HepG2 (cell line): Measurements from ENCODE around the gene TTC31. TPM values are rescaled to one million over a fixed set of nuclear protein-coding genes. Genes with fewer than 3 reads are reported as not detected.

ENCODE experiments used
- AGO1 ChIP-seq: fragments of 200-400 bp; formaldehyde crosslinking; IDR thresholded peaks from 2 replicates; pipeline ENCODE4 v1.6.1; 2017; ENCODE audit warnings: mild to moderate bottlenecking, low read depth, low read length, moderate library complexity; ENCODE audit not compliant: poor library complexity, severe bottlenecking
- GZF1 ChIP-seq: sonication (generic); formaldehyde crosslinking; IDR thresholded peaks from 2 replicates; pipeline ENCODE4 v1.5.1; 2020; ENCODE audit warnings: mild to moderate bottlenecking, missing genetic modification reagents
- HOXA3 ChIP-seq: sonication (generic); formaldehyde crosslinking; IDR thresholded peaks from 2 replicates; pipeline ENCODE4 v1.5.0; 2020; ENCODE audit warnings: missing genetic modification reagents
- ISX ChIP-seq: sonication (generic); formaldehyde crosslinking; conservative IDR thresholded peaks from 2 replicates; pipeline ENCODE4 v1.5.0; 2020; ENCODE audit warnings: missing genetic modification reagents
- SMARCC2 ChIP-seq: fragments of 450-650 bp; IDR thresholded peaks from 2 replicates; pipeline ENCODE4 v1.6.1; 2017; ENCODE audit warnings: antibody characterized with exemption, mild to moderate bottlenecking
- TGIF2 ChIP-seq: IDR thresholded peaks from 2 replicates; pipeline ENCODE4 v1.6.1; 2016; ENCODE audit warnings: control low read depth, missing compliant biosample characterization
- TRIM24 ChIP-seq: sonication (generic); formaldehyde crosslinking; IDR thresholded peaks from 2 replicates; pipeline ENCODE4 v1.8.0; 2022; ENCODE audit warnings: mild to moderate bottlenecking, missing genetic modification reagents
- ZNF703 ChIP-seq: sonication (generic); formaldehyde crosslinking; IDR thresholded peaks from 2 replicates; pipeline ENCODE4 v1.5.1; 2020; ENCODE audit warnings: missing genetic modification reagents, mild to moderate bottlenecking, moderate library complexity, borderline replicate concordance
- ZNF746 ChIP-seq: sonication (generic); formaldehyde crosslinking; IDR thresholded peaks from 2 replicates; pipeline ENCODE4 v1.8.0; 2022; ENCODE audit warnings: mild to moderate bottlenecking, missing genetic modification reagents
- ZNF816 ChIP-seq: sonication (generic); formaldehyde crosslinking; IDR thresholded peaks from 2 replicates; pipeline ENCODE4 v1.8.0; 2022; ENCODE audit warnings: missing genetic modification reagents, mild to moderate bottlenecking, borderline replicate concordance
- polyA plus RNA-seq, 8 experiments: library from polyadenylated mRNA; depleted of rRNA in 3 of 8; stranded (reverse) in 7 of 8; unstranded in 1 of 8; fragments of >200 nt; fragmentation: Illumina TruSeq in 4 of 8; extraction: Trizol in 4 of 8; gene quantifications; 2 replicates each; pipeline versions ENCODE4 v1.2.1 to v1.2.3, GENCODE V29; 2011 to 2016; ENCODE audit warnings: low read depth in 4 of 8, missing spikeins in 1 of 8, mixed read lengths in 1 of 8; ENCODE audit not compliant: insufficient read depth in 1 of 8
- total RNA-seq, 5 experiments: library from RNA; depleted of rRNA; stranded (reverse); fragments of >200 nt; fragmentation: Illumina TruSeq; extraction: Trizol; gene quantifications; 2 replicates each; pipeline ENCODE4 v1.2.3, GENCODE V29; 2016; ENCODE audit warnings: low read depth in 1 of 5
- TF ChIP-seq, protein P1 (sequence below): sonication (generic); formaldehyde crosslinking; conservative IDR thresholded peaks from 2 replicates; pipeline ENCODE4 v1.4.0; 2020; ENCODE audit warnings: missing genetic modification reagents
- TF ChIP-seq, protein P2 (sequence below): sonication (generic); formaldehyde crosslinking; IDR thresholded peaks from 2 replicates; pipeline ENCODE4 v1.4.0; 2020; ENCODE audit warnings: mild to moderate bottlenecking, missing genetic modification reagents
- TF ChIP-seq, protein P3 (sequence below): sonication (generic); formaldehyde crosslinking; IDR thresholded peaks from 2 replicates; pipeline ENCODE4 v1.4.0; 2020; ENCODE audit warnings: missing genetic modification reagents, borderline replicate concordance
- TF ChIP-seq, protein P4 (sequence below): sonication (generic); formaldehyde crosslinking; IDR thresholded peaks from 2 replicates; pipeline ENCODE4 v1.4.0; 2020; ENCODE audit warnings: missing genetic modification reagents

Gene TTC31
- total and polyA plus RNA-seq, 2 of the 13 experiments (the other 11 are each of a cell fraction or from before 2014, with no cell fraction given): 28.3 to 39.5 TPM

DNA sequence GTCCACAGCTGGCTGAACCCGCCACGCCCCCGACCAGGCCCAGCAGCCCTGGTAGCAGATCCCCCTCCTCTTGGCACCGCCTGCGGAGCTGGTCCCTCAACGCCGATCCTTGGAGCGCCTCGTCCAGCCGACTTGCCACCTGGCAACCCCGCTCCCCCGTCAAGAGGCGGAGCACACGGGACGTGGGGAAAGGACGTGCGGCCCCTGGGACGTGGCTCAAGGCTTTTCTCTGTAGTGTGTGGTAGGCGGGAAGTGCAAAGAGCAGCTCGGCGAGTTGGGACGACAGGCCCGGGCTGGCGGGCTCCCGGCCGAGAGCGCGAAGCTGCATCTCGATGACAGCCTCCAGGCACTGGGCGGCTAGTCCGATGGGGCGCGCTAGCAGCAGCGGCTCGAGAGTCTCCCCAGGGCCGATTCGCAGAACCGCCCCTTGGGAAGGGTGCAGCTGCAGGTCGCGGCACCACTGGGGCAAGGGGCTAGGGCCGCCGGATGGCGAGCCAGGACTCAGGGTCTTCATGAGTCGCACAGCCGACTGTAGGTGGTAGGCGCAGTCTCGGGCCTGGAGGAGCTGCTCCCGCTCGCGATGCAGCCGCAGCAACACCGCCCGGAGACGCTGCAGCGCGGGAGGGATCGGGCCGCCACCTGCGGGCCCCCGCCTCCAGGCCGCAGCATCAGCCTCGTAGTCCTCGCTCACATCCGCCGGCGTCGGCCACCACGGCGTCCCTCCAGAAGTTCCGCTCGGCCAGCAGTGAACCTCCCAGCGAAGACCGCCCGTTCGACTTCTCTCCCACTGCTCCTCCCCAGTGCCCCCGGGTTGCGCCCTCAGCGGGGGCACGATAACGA is 700 bp upstream of the TTC31 start (continued):
- TF ChIP-seq ISX (CRISPR knock-in tag) (0 out of 2 replicates have a peak, but pooled peaks have one; percentile 67), TGIF2 (0 out of 2 replicates have a peak, but pooled peaks have one; percentile 19), ZNF746 (CRISPR knock-in tag) (no peak), TRIM24 (no peak), AGO1 (peak; percentile 81), ZNF816 (CRISPR knock-in tag) (no peak), GZF1 (peak; percentile 79; the same call in 1 of the 2 replicates), HOXA3 (CRISPR knock-in tag) (peak; percentile 84), ZNF703 (peak; percentile 52; the same call in 1 of the 2 replicates), SMARCC2 (no peak)
- TF ChIP-seq, protein P1, sequence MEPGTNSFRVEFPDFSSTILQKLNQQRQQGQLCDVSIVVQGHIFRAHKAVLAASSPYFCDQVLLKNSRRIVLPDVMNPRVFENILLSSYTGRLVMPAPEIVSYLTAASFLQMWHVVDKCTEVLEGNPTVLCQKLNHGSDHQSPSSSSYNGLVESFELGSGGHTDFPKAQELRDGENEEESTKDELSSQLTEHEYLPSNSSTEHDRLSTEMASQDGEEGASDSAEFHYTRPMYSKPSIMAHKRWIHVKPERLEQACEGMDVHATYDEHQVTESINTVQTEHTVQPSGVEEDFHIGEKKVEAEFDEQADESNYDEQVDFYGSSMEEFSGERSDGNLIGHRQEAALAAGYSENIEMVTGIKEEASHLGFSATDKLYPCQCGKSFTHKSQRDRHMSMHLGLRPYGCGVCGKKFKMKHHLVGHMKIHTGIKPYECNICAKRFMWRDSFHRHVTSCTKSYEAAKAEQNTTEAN (CRISPR knock-in tag): no peak
- TF ChIP-seq, protein P2, sequence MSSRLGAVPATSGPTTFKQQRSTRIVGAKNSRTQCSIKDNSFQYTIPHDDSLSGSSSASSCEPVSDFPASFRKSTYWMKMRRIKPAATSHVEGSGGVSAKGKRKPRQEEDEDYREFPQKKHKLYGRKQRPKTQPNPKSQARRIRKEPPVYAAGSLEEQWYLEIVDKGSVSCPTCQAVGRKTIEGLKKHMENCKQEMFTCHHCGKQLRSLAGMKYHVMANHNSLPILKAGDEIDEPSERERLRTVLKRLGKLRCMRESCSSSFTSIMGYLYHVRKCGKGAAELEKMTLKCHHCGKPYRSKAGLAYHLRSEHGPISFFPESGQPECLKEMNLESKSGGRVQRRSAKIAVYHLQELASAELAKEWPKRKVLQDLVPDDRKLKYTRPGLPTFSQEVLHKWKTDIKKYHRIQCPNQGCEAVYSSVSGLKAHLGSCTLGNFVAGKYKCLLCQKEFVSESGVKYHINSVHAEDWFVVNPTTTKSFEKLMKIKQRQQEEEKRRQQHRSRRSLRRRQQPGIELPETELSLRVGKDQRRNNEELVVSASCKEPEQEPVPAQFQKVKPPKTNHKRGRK (CRISPR knock-in tag): no peak
- TF ChIP-seq, protein P3, sequence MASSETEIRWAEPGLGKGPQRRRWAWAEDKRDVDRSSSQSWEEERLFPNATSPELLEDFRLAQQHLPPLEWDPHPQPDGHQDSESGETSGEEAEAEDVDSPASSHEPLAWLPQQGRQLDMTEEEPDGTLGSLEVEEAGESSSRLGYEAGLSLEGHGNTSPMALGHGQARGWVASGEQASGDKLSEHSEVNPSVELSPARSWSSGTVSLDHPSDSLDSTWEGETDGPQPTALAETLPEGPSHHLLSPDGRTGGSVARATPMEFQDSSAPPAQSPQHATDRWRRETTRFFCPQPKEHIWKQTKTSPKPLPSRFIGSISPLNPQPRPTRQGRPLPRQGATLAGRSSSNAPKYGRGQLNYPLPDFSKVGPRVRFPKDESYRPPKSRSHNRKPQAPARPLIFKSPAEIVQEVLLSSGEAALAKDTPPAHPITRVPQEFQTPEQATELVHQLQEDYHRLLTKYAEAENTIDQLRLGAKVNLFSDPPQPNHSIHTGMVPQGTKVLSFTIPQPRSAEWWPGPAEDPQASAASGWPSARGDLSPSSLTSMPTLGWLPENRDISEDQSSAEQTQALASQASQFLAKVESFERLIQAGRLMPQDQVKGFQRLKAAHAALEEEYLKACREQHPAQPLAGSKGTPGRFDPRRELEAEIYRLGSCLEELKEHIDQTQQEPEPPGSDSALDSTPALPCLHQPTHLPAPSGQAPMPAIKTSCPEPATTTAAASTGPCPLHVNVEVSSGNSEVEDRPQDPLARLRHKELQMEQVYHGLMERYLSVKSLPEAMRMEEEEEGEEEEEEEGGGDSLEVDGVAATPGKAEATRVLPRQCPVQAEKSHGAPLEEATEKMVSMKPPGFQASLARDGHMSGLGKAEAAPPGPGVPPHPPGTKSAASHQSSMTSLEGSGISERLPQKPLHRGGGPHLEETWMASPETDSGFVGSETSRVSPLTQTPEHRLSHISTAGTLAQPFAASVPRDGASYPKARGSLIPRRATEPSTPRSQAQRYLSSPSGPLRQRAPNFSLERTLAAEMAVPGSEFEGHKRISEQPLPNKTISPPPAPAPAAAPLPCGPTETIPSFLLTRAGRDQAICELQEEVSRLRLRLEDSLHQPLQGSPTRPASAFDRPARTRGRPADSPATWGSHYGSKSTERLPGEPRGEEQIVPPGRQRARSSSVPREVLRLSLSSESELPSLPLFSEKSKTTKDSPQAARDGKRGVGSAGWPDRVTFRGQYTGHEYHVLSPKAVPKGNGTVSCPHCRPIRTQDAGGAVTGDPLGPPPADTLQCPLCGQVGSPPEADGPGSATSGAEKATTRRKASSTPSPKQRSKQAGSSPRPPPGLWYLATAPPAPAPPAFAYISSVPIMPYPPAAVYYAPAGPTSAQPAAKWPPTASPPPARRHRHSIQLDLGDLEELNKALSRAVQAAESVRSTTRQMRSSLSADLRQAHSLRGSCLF (CRISPR knock-in tag): 0 out of 2 replicates have a peak, but pooled peaks have one; percentile 5
- TF ChIP-seq, protein P4, sequence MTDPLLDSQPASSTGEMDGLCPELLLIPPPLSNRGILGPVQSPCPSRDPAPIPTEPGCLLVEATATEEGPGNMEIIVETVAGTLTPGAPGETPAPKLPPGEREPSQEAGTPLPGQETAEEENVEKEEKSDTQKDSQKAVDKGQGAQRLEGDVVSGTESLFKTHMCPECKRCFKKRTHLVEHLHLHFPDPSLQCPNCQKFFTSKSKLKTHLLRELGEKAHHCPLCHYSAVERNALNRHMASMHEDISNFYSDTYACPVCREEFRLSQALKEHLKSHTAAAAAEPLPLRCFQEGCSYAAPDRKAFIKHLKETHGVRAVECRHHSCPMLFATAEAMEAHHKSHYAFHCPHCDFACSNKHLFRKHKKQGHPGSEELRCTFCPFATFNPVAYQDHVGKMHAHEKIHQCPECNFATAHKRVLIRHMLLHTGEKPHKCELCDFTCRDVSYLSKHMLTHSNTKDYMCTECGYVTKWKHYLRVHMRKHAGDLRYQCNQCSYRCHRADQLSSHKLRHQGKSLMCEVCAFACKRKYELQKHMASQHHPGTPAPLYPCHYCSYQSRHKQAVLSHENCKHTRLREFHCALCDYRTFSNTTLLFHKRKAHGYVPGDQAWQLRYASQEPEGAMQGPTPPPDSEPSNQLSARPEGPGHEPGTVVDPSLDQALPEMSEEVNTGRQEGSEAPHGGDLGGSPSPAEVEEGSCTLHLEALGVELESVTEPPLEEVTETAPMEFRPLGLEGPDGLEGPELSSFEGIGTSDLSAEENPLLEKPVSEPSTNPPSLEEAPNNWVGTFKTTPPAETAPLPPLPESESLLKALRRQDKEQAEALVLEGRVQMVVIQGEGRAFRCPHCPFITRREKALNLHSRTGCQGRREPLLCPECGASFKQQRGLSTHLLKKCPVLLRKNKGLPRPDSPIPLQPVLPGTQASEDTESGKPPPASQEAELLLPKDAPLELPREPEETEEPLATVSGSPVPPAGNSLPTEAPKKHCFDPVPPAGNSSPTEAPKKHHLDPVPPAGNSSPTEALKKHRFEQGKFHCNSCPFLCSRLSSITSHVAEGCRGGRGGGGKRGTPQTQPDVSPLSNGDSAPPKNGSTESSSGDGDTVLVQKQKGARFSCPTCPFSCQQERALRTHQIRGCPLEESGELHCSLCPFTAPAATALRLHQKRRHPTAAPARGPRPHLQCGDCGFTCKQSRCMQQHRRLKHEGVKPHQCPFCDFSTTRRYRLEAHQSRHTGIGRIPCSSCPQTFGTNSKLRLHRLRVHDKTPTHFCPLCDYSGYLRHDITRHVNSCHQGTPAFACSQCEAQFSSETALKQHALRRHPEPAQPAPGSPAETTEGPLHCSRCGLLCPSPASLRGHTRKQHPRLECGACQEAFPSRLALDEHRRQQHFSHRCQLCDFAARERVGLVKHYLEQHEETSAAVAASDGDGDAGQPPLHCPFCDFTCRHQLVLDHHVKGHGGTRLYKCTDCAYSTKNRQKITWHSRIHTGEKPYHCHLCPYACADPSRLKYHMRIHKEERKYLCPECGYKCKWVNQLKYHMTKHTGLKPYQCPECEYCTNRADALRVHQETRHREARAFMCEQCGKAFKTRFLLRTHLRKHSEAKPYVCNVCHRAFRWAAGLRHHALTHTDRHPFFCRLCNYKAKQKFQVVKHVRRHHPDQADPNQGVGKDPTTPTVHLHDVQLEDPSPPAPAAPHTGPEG (CRISPR knock-in tag): peak; percentile 85
